AML-193 (cell line): ENCODE data around the gene SLC39A11.
"Not testable (repeated sequence)": the region's sequence is repeated elsewhere in the genome, so short reads cannot be mapped to it uniquely, and the experiment has no call there.

Experiments used
- DNase-seq, 2 experiments: peaks; one replicate each; lab custom pipeline; 2025; lab: John Stamatoyannopoulos, UW

SLC39A11 gene

DNA sequence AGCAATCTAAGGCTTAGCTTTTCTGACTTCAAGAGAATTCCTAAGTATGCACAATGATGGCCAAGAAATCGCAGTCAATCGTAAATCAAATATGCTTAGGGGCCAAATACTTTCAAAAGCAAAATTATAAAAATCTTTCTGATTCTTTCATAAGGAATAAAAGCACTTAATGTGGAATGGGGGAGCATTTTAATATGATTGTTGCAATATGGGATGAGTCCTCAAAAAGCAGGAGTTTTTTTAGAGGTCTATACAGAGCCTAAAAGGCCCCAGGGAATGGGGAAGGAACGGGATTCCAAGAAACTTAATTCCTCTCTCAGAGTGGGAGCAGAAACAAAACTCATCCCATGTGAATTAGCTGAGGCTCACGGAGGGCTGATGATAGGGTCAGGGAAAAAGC, 14.7 kb upstream of the SLC39A11 start:
- DNase-seq = no peak

DNA sequence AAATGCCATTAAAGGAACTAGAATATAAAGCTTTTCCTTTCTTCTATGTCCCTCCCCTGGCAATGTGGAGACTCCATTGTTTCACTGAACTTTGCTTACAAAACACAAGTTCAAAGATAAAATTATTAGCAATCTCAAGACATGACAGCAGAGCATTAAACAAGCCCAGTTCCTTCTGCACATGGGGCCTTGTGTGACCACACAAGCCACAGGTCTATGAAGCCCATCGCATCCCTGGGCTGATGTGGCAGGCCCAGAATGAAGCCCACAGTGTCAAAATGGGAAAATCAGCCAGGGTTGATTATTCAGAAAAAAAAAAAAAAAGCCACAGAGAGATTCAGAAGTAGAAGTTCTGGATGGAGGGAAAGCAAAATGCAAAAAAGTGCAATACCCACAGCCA, 12.9 kb upstream of the SLC39A11 start:
- no peak for DNase-seq

GRCh38 chr17:73104450-73104849, 12.0 kb upstream of the SLC39A11 start:
- no peak for DNase-seq

GRCh38 chr17:73103641-73104335, 11.3 kb upstream of the SLC39A11 start:
- peak; percentile 60 to 72 for DNase-seq

GRCh38 chr17:73101031-73101430, 8.5 kb upstream of the SLC39A11 start:
- no peak for DNase-seq

DNA sequence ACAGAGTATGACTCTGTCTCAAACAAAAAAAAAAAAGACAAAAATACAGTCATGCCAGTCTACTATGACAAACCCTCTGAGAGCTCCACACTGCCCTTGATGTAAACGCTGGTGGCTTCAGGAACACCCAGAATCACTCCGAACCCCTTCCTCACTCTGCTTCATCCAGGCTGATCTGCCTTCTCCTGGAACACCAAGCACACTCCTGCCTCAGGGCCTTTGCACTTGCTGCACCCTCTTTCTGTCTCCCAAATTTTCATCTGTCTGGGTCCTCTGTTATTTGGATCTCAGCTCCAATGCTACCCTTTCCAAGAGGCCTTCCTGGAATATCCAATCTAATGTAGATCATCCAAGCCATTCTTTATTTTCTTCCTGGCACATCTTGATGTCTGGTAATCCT, 7.9 kb upstream of the SLC39A11 start:
- DNase-seq = no peak

- DNase-seq = peak; percentile 72 to 73
Observed at GRCh38 chr17:73099511-73099910, 7.0 kb upstream of the SLC39A11 start.

DNA sequence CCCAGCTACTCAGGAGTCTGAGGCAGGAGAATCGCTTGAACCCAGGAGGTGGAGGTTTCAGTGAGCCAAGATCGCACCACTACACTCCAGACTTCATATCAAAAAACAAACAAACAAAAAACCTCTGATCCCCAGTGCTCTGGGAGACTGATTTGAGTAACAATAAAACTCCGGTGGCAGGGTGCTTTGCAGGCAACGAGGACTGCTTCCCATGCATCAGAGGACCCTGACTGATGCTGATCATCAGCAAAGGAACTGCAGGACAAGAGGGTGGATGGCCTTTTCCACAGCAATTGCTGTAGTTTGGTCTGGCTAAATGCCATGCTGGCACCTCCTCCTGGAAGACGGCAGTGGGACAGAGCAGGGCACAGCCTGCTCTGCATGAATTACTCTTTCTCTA, 6.4 kb upstream of the SLC39A11 start:
- DNase-seq = peak in 1 of 2 experiments; percentile 30

DNA sequence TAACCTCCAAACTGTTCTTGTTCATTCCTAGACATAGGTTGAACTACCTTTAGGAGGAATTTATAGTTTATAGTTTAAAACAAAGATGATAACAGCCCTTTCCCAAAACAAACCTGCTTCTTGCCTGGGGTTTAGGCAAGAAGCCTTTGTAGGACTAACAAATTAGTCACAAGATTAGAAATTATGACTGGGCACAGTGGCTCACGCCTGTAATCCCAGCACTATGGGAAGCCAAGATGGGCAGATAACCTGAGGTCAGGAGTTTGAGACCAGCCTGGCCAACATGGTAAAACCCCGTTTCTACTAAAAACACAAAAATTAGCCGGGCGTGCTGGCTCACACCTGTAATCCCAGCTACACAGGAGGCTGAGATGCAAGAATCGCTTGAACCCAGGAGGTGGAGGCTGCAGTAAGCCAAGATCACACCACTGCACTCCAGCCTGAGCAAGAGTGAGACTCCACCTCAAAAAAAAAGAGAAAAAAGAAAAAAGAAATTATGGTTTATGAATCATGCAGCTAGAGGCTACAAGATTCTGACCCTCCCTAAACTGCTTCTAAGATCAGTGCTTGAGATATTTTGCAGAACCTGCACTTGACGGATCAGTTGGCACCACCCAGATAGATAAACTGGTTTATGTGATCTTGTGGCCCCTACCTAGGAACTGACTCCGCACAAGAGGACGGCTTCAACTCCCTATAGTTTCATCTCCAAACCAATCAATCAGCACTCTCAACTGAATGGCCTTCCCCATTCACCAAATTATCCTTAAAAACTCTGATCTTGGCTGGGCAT, 5.7 kb upstream of the SLC39A11 start:
- DNase-seq = not testable (repeated sequence)

DNA sequence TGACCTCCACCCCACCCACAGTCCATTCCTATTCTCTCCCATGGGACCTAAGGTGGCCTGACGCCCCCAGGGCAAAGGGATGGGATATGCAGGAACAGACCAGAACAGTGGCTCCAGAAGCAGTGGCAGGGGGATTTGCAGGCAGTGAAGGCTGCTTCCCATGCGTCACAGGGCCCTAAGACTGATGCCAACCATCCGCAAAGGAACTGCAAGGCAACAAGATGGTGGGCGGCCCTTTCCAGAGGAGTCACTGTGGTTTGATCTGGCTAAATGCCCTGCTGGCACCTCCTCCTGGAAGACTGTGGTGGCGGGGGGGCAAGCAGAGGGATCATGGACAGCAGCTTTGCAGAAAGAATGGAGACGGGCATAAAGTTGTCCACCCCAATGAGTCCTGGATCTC, 4.4 kb upstream of the SLC39A11 start:
- peak; percentile 95 to 98 for DNase-seq

GRCh38 chr17:73096211-73096610, 3.7 kb upstream of the SLC39A11 start:
- DNase-seq = no peak

GRCh38 chr17:73093286-73093685, 798 bp upstream of the SLC39A11 start:
- DNase-seq = no peak

DNA sequence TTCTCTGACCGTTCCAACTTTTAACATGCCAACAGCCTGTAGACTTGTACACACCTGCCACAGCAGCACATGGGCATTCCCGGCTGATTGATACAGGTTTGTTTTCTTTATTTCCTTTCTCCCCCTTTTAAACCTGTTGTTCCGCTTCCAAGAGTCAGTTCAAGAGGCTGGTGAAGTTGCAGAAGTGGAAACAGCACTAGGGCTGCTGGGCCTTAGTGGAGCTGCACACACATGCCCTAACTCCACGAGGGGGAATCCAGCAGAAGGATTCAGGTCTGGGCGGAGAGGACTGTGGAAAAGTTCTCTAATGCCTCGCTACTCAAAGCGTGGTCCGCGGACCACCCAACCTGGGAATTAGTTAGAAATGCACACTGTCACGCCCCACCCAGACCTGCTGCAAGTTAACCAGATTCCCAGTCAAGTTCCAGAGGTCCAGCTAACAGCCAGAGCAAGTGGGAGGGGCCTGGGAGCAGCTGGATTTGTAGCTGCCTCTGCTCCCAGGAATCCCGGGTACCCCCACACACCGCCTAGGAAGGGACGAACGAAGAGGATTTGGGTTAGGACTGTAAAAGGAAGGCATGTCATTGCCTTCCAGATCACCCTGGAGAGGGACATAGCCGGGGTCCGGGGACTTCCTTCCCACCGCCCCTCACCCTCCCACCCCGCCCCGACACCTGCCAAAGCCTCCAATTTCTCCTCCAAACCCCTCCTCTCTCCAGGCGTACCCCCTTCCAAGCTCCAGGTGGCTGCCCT, 542 bp downstream of the SLC39A11 start:
- DNase-seq = peak; percentile 63 to 64

DNA sequence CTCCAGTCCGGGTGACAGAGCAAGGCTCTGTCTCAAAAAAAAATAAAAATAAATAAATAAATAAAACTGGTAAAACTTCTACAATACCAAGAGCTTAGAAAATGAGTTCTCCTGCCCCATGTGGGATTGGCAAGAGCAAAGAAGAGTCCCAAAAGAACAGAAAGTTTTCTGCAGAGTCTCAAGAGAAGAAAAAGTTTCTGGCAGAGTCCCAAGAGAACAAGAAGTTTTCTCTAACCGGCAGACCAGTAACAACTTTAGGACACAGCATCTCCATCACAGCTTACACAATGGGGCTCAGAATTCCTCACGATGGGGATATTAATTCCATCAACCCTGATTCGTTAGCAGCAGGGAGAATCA, 1.1 kb downstream of the SLC39A11 start:
- DNase-seq = no peak

DNA sequence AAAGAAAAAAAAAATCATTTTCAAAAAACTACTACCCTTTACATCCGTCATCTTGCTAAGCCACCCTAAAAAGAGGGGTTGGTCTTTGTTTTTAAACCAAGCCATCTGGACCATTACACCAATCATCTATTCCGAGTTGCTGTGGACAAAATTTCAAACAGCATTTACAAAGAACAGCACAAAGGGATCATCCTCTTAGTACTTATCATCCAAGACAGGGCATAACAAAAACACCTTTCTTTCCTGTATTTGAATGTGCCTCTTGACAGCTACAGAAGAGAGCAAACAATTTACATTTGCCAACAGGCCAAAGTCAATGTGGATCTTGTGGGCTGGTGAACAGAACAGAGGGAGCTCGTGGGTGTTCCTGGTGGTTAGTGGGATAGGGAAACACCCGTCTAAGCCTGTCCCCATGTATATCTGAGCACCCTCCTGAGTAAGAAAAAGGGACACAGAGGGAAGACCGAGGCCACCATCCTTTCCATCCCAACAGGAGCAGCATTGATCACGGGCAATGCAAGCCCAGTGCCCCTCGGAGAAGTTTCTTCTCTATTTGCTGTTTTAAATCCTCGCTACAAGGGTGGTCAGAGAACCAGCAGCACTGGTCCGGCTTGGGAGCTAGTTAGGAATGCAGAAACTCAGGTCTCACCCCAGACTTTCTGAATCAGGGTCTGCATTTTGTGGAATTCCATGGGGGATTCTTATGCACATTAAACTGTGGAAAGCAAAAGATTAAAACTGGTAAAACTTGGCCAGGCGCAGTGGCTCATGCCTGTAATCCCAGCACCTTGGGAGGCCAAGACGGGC, 1.9 kb downstream of the SLC39A11 start:
- no peak for DNase-seq

DNA sequence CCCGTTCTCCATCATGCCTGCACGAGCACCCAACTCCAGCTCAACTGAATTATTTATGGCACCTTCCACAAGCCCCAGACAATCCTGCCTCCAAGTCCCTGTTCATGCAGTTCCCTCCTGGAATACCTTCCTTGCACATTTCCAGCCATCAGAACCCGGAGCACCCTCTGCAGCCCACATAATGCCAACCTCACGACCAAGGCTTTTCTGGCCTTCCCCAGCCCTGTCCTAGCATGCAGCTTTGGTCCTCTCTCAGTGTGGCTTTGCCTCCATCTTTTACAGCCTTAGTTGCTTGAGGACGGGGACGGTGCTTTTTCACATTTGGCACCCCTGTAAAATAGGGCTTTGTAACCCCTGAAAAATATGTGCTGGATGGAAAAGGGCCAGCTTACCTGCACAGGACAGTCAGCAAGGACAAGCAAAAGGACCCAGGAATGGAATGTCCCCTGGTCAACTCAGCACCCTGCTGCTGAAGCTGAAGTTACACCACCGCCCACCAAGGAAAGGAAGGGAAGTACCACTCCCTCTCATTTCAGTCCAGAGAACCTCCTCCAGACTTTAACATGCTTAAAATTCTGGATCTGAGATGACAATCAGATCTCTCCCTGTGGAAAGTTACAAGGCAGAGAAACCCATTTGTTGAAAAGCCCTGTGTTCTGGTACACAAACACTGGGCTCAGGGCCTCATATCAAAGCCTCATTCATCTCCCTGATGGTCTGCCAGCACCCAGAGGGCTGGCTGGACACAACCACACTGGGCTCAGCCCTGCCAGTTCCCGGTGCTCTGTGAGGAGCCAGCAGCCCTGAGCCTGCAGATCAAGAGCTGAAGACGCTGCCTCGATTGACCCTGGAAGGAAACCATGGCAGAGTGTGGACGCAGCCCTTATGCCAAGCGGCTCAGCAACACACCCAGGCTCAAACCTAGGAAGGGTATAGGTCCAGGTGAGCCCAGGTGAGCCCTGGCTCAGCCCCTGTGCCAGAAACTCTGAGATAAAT, 2.9 kb downstream of the SLC39A11 start:
- no peak for DNase-seq

GRCh38 chr17:73088561-73088960, 3.9 kb downstream of the SLC39A11 start:
- DNase-seq = no peak

DNA sequence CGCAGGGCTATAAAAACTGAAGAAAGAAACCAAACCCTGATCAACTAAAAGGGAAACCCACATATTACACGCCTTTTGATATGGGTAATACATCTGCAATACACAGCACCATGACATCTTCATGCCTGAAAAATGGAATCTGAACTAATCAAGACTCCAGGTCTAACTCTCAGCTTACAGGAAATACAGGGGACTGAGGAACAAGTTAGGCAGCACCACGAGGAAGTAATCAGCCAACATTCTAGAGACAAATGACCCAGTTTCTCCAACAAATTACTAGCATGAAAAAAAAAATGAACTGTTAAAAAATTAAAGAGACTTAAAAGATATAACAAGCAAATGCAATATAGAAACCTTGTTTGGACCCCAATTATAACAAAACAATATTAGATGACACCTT, 9.1 kb downstream of the SLC39A11 start:
- DNase-seq = no peak

DNA sequence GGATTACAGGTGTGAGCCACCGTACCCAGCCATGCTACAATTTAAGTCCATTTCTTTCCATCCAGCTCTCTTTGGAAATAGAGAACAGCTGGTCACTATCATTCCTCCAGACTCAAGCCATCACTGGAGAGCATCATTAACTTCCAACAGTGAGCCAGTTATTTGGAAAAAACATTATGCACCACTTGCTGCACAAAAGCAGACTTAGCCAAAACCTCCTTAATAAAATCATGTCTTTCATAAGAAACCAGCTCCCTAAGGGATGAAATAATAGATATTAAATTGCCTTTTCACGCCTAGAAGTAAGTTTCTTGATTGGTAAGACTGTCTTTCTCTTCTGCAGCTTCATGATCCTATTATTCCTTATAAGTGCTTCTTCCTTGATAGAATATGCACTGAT, 17.9 kb downstream of the SLC39A11 start:
- DNase-seq = no peak

DNA sequence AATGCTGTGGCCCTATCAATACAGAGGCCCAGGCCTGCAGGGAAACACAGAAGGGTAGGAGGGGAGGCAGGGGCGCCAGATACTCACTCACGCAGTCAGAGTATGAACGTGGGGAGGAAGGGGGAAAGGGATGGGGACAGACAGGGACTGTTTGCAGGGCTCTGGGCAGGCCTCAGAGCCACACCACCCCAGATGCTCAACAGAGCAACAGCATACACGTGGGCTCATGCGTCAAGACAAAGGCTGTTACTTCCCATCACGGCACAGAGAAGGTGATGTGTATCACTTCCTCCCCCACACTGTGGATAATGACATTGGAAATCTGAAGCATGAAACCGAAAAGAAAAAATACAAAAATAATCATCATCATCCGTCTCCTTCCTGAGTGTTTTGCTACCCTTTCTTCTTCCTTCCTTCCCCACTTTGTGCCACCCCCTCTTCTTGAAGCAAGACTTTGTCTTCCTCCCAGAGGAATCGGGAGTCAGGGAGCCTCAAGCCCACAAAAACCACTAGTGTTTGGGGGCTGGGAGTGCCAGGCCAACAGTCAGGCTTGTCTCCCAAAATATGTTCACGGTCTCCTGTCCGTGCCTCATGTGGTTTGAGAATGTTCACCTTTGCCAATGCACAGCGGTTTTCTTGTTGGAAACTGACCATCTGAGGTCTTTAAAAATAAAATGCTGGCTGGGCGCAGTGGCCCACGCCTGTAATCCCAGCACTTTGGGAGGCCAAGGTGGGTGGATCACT, 20.1 kb downstream of the SLC39A11 start:
- DNase-seq = no peak
